AG10803 (cell line): ENCODE measurements around the gene TUBGCP6.
A peak's percentile ranks its signal among the peaks of the same experiment; 100 is the strongest.
"Not testable (repeated sequence)": the region's sequence is repeated elsewhere in the genome, so short reads cannot be mapped to it uniquely, and the experiment has no call there.

ENCODE experiments used
- DNase-seq: peaks from one replicate; pipeline ENCODE4 v3.0.0; 2010; ENCODE audit warnings: low read depth
- H3K4me3 ChIP-seq: 2 replicates; pipeline ENCODE4 v1.5.1; 2011; ENCODE audit warnings: mild to moderate bottlenecking, low read length, control low read depth
- TF ChIP-seq, protein P1 (sequence below): conservative IDR thresholded peaks from 2 replicates; pipeline ENCODE4 v1.5.1; 2011; ENCODE audit warnings: mild to moderate bottlenecking, low read length, control low read depth, inconsistent platforms

Gene TUBGCP6

DNA sequence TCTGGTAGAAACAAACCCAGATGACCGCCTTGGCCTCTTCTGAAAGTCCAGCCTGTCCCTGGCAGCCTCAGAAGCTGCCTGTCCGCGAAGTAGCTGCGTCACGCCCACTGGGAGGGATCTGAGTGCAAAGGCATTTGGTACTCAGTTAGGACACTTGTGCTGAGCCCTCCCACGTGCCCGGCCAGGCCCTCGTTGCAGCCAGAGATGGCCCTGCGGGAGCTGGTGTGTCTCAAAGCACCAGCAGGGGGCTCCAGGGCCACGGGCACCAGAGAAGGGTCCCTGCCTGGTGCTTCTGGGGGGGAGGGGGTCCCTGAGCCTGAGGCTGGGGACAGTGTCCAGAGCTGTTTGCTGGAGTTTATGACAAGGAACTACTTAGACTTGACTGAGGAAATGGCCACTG is 38.2 kb downstream of the TUBGCP6 start:
- TF ChIP-seq, protein P1, sequence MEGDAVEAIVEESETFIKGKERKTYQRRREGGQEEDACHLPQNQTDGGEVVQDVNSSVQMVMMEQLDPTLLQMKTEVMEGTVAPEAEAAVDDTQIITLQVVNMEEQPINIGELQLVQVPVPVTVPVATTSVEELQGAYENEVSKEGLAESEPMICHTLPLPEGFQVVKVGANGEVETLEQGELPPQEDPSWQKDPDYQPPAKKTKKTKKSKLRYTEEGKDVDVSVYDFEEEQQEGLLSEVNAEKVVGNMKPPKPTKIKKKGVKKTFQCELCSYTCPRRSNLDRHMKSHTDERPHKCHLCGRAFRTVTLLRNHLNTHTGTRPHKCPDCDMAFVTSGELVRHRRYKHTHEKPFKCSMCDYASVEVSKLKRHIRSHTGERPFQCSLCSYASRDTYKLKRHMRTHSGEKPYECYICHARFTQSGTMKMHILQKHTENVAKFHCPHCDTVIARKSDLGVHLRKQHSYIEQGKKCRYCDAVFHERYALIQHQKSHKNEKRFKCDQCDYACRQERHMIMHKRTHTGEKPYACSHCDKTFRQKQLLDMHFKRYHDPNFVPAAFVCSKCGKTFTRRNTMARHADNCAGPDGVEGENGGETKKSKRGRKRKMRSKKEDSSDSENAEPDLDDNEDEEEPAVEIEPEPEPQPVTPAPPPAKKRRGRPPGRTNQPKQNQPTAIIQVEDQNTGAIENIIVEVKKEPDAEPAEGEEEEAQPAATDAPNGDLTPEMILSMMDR = peak; percentile 43
- no peak overlapping the region for H3K4me3 ChIP-seq
- DNase-seq = peak; percentile 58

DNA sequence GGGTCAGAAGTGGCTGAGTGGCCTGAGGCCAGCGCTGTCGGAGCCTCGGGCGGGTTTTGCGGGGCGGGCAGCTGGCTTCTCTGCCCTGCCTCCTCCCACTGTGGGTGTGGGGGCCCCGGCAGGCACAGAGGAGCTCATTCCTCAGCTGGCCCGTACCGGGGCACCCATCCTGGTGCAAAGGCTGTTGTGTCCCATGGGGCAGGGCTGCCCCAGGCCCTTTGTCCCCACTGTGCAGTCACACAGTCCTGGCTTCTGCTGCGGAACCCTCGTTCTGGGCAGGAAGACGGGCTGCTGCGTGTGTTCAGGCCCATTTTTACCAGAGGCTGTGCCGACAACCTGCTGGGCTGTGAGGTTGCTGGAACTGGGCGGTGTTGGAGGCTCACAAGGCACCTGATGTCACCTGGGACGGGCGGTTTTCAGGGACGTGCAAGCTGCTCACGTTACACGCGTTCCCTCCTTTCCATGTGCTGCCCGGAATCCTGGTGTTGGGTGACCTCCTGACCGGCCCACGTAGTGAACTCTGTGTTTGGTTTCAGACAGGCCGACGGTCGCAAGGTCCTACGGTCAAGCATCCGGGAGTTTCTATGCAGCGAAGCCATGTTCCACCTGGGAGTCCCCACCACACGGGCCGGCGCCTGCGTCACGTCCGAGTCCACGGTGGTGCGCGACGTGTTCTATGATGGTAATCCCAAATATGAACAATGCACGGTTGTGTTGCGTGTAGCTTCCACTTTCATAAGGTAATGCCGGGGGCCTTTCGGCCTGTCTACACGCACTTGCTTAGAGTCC is 38.8 kb downstream of the TUBGCP6 start:
- H3K4me3 ChIP-seq = no peak overlapping the region
- TF ChIP-seq, protein P1 = no peak
- no peak for DNase-seq

DNA sequence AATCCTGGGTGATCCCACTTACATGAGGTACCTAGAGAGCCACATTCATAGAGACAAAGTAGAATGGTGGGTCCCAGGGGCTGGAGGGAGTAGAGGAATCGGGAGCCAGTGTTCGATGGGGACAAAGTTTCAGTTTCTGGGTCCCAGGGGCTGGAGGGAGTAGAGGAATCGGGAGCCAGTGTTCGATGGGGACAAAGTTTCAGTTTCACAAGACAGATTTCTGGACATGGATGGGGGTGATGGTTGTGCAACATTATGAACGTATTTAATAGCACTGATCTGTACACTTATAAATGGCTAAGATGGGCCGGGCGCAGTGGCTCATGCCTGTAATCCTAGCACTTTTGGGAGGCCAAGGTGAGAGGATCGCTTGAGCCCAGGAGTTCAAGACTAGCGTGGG is 39.8 kb downstream of the TUBGCP6 start:
- DNase-seq, H3K4me3 ChIP-seq: not testable (repeated sequence)

DNA sequence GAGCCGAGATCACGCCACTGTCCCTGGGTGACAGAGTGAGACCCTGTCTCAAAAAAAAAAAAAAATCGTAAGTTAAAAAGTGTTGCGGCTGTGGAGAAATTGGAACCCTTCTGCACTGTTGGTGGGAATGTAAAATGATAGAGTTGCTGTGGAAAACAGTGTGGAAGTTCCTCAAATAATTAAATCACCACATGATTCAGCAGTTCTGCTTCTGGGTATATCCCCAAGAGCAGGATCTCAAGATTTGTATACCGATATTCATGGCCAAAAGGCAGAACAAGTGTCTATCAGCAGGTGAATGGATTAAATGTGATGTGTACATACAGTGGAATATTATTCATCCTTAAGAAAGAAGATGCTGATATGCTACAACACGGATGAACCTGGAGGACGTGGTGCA is 40.3 kb downstream of the TUBGCP6 start:
- no peak for DNase-seq
- H3K4me3 ChIP-seq = no peak overlapping the region
- TF ChIP-seq, protein P1 = no peak

DNA sequence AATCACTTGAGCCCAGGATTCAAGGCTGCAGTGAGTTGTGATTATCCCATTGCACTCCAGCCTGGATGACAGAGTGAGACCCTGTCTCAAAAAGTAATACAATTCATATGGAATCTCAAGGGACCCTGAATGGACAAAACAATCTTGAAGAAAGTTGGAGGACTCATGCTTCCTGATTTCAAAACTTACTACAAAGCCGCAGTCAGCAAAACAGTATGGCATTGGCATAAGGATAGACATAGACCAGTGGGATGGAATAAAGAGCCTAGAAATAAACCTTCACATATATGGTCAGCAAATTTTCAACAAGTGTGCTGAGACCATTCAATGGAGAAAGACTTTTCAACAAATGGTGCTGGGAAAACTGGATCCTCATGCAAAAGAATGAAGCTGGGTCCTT is 41.5 kb downstream of the TUBGCP6 start:
- DNase-seq = no peak
- no peak overlapping the region for H3K4me3 ChIP-seq
- TF ChIP-seq, protein P1 = no peak

DNA sequence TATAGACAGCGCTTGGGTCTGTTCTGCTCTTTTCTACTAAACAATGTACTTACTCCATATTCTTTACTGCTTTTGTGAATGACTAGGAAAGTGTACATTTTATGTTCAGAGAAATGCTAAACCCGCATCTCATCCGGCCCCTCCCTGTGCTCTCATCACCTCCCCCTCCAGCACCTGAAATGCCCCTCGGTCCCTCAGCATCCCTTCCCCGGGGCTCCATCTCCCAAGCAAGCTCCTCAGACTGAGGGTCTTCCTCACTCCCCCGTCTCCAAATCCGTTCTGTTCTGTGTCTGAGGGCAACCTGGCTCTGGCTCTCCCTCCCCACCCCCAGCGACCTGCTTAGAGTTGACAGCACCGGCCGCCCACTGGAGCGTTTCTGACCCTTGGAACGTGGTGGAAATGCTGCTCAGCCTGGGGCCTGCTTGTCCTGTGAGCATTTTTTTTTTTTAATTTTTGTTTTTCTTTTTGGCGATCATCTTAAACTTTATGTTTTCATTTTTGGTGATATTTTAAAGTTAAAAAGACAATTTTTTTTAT is 42.6 kb downstream of the TUBGCP6 start:
- DNase-seq = no peak

DNA sequence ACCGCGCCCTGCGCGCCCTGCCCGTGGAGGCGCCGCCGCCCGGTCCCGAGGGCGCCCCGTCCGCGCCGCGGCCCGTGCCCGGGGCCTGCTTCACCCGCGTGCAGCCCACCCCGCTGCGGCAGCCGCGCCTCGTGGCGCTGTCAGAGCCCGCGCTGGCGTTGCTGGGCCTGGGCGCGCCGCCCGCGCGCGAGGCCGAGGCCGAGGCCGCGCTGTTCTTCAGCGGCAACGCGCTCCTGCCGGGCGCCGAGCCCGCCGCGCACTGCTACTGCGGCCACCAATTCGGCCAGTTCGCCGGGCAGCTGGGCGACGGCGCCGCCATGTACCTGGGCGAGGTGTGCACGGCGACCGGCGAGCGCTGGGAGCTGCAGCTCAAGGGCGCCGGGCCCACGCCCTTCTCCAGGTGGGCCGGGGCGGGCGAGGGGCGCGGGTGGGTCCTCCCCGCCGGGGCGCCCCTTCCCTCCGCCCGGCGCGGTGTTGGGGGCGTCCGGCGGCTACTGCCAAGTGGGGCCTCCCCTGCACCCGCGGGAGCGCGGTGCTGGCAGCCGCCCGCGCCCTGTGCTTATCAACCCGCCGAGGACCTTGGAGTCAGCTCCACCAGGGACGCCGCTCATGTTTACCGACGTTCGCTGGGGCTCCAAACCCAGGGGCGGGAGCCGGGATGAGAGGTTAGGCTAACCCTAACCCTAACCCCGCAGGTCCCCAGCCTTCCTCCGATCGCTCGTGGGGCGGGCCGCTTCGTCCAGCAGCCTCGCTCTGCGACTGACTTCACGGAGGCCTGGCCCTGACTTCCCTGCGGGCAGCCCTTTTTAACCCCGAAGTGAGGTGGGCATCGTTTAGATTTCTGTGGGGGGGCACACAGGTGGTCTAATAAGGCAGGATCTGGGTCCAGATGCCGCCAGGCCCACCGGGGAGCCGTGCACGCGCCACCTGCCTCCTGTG is 43.4 kb downstream of the TUBGCP6 start:
- TF ChIP-seq, protein P1 = no peak
- H3K4me3 ChIP-seq = peak overlapping the region; percentile 71
- peak; percentile 17 for DNase-seq

More for the DNA sequence above, 42.6 kb downstream of the TUBGCP6 start:
- TF ChIP-seq, protein P1 = no peak
- peak overlapping the region; percentile 71 for H3K4me3 ChIP-seq
